ENCODE measurements around the gene DNAJB8. TPM values are rescaled to one million over a fixed set of nuclear protein-coding genes. Genes with fewer than 3 reads are reported as not detected.

Gene DNAJB8
- total and polyA plus RNA-seq, 9 of the 15 experiments (the other 6 are each of a cell fraction or from before 2014, with no cell fraction given) = not detected

DNA sequence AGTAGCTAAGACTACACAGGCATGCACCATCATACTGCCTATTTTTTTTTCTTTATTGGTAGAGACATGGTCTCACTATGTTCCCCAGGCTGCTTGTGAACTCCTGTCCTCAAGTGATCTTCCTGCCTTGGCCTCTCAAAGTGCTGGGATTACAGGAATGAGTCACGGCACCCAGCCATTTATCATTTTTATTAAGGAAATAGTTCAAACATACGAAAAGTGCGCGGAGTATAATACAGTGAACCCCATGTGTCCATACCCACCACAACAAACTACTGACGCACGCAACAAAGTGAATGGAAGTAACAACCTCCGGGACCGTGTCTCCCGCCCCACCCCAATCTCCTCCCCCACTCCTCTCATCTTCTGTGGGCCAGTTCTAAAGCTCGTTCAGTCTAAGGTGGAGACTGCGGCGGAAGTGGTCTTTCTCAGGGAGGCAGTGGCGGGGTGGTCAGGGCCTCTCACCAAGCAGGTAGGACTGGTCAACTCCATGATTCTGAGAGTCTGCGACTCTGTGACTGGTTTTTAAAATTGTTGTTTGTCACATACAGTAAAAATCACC, 42.1 kb downstream of the DNAJB8 start:
- peak; percentile 59 for ATAC-seq
- H3K4me1 ChIP-seq (replicated peaks in 1 of 2; ENCODE audit: control insufficient read depth in 2 of 2, insufficient read depth in 2 of 2, low read length in 2 of 2) = peaks cover 52 to 97% of the 10 kb centered on the region in 2 experiments
- no peak overlapping the region for H3K4me3 ChIP-seq
- no TSS peak for BruUV-seq (replicated peaks)
- H3K27ac ChIP-seq (ENCODE audit: extremely low read depth, low read depth, low read length) = peak overlapping the region; percentile 71
- no peaks in the 10 kb centered on the region for H3K9me1 ChIP-seq (ENCODE audit: control insufficient read depth, insufficient read depth, low read length)
- peak; percentile 89 for FAIRE-seq
- 4% methylated on average over 11 of the region's 14 CpGs for WGBS (ENCODE audit: insufficient coverage, low coverage, missing lambda C conversion rate)
- no peaks in the 10 kb centered on the region for H3K36me3 ChIP-seq (ENCODE audit: control insufficient read depth, insufficient read depth, low read length)
- CTCF ChIA-PET (ENCODE audit: low intra/inter-chr PET ratio) = no interaction called here
- in situ Hi-C loops (cut with MboI) = no loop called here
- POLR2A ChIA-PET = interaction anchor here (0.6 to 1.2 kb wide), 5 partner anchors 9 to 149 kb away, joined by 3 to 4 read pairs (median 3); no protein-coding TSS in a partner anchor
- no peaks in the 10 kb centered on the region for H3K9me3 ChIP-seq (replicated peaks; ENCODE audit: control insufficient read depth, insufficient read depth, low read depth, low read length)
- H3K79me2 ChIP-seq (ENCODE audit: control insufficient read depth, insufficient read depth, low read length) = no peaks in the 10 kb centered on the region; the same call in 2 of the 3 replicates
- peak overlapping the region; percentile 84 for H2AFZ ChIP-seq (ENCODE audit: low read depth, low read length)
- H3K4me2 ChIP-seq (ENCODE audit: insufficient read depth, low read length) = peak overlapping the region; percentile 59
- peak; percentile 39 to 71 (median 54) for DNase-seq (ENCODE audit: extremely low read depth in 1 of 4, low spot score in 3 of 4)
- intact Hi-C loops (cut with micrococcal nuclease) = no loop called here
- peak overlapping the region; percentile 57 to 90; a peak in 3 of 4 replicates for H3K9ac ChIP-seq (ENCODE audit: insufficient read depth in 1 of 2, low read depth in 2 of 2, low read length in 2 of 2)
- H3K27me3 ChIP-seq (ENCODE audit: control insufficient read depth in 2 of 2, insufficient read depth in 2 of 2, low read length in 2 of 2) = no peaks in the 10 kb centered on the region
- no peaks in the 10 kb centered on the region for H4K20me1 ChIP-seq (replicated peaks; ENCODE audit: control insufficient read depth, insufficient read depth, low read length)
- TF ChIP-seq FOSL1 (tag; conservative IDR thresholded peaks at IDR 0.05) = peak; percentile 69
- no peak for TF ChIP-seq KHSRP (IDR thresholded peaks at IDR 0.05)
- 0 out of 2 replicates have a peak, but pooled peaks have one; percentile 23 for TF ChIP-seq ZNF175 (CRISPR knock-in tag; IDR thresholded peaks at IDR 0.05; ENCODE audit: low read depth)
- TF ChIP-seq SIN3A (IDR thresholded peaks at IDR 0.05; ENCODE audit: borderline replicate concordance in 2 of 2, control insufficient read depth in 1 of 2, low read depth in 2 of 2, low read length in 2 of 2) = no peak
- TF ChIP-seq, protein P1, sequence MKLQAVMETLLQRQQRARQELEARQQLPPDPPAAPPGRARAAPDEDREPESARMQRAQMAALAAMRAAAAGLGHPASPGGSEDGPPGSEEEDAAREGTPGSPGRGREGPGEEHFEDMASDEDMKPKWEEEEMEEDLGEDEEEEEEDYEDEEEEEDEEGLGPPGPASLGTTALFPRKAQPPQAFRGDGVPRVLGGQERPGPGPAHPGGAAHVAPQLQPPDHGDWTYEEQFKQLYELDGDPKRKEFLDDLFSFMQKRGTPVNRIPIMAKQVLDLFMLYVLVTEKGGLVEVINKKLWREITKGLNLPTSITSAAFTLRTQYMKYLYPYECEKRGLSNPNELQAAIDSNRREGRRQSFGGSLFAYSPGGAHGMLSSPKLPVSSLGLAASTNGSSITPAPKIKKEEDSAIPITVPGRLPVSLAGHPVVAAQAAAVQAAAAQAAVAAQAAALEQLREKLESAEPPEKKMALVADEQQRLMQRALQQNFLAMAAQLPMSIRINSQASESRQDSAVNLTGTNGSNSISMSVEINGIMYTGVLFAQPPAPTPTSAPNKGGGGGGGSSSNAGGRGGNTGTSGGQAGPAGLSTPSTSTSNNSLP (IDR thresholded peaks at IDR 0.05; ENCODE audit: borderline replicate concordance, low read depth, low read length) = no peak
- TF ChIP-seq, protein P2, sequence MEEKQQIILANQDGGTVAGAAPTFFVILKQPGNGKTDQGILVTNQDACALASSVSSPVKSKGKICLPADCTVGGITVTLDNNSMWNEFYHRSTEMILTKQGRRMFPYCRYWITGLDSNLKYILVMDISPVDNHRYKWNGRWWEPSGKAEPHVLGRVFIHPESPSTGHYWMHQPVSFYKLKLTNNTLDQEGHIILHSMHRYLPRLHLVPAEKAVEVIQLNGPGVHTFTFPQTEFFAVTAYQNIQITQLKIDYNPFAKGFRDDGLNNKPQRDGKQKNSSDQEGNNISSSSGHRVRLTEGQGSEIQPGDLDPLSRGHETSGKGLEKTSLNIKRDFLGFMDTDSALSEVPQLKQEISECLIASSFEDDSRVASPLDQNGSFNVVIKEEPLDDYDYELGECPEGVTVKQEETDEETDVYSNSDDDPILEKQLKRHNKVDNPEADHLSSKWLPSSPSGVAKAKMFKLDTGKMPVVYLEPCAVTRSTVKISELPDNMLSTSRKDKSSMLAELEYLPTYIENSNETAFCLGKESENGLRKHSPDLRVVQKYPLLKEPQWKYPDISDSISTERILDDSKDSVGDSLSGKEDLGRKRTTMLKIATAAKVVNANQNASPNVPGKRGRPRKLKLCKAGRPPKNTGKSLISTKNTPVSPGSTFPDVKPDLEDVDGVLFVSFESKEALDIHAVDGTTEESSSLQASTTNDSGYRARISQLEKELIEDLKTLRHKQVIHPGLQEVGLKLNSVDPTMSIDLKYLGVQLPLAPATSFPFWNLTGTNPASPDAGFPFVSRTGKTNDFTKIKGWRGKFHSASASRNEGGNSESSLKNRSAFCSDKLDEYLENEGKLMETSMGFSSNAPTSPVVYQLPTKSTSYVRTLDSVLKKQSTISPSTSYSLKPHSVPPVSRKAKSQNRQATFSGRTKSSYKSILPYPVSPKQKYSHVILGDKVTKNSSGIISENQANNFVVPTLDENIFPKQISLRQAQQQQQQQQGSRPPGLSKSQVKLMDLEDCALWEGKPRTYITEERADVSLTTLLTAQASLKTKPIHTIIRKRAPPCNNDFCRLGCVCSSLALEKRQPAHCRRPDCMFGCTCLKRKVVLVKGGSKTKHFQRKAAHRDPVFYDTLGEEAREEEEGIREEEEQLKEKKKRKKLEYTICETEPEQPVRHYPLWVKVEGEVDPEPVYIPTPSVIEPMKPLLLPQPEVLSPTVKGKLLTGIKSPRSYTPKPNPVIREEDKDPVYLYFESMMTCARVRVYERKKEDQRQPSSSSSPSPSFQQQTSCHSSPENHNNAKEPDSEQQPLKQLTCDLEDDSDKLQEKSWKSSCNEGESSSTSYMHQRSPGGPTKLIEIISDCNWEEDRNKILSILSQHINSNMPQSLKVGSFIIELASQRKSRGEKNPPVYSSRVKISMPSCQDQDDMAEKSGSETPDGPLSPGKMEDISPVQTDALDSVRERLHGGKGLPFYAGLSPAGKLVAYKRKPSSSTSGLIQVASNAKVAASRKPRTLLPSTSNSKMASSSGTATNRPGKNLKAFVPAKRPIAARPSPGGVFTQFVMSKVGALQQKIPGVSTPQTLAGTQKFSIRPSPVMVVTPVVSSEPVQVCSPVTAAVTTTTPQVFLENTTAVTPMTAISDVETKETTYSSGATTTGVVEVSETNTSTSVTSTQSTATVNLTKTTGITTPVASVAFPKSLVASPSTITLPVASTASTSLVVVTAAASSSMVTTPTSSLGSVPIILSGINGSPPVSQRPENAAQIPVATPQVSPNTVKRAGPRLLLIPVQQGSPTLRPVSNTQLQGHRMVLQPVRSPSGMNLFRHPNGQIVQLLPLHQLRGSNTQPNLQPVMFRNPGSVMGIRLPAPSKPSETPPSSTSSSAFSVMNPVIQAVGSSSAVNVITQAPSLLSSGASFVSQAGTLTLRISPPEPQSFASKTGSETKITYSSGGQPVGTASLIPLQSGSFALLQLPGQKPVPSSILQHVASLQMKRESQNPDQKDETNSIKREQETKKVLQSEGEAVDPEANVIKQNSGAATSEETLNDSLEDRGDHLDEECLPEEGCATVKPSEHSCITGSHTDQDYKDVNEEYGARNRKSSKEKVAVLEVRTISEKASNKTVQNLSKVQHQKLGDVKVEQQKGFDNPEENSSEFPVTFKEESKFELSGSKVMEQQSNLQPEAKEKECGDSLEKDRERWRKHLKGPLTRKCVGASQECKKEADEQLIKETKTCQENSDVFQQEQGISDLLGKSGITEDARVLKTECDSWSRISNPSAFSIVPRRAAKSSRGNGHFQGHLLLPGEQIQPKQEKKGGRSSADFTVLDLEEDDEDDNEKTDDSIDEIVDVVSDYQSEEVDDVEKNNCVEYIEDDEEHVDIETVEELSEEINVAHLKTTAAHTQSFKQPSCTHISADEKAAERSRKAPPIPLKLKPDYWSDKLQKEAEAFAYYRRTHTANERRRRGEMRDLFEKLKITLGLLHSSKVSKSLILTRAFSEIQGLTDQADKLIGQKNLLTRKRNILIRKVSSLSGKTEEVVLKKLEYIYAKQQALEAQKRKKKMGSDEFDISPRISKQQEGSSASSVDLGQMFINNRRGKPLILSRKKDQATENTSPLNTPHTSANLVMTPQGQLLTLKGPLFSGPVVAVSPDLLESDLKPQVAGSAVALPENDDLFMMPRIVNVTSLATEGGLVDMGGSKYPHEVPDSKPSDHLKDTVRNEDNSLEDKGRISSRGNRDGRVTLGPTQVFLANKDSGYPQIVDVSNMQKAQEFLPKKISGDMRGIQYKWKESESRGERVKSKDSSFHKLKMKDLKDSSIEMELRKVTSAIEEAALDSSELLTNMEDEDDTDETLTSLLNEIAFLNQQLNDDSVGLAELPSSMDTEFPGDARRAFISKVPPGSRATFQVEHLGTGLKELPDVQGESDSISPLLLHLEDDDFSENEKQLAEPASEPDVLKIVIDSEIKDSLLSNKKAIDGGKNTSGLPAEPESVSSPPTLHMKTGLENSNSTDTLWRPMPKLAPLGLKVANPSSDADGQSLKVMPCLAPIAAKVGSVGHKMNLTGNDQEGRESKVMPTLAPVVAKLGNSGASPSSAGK (IDR thresholded peaks at IDR 0.05) = 0 out of 2 replicates have a peak, but pooled peaks have one; percentile 9
- 0 out of 2 replicates have a peak, but pooled peaks have one; percentile 29 for TF ChIP-seq SMARCA4 (IDR thresholded peaks at IDR 0.05)
- TF ChIP-seq L3MBTL2 (IDR thresholded peaks at IDR 0.05) = peak; percentile 29; the same call in 1 of the 2 replicates

All from K562 (cell line).